Adipose tissue (tissue), 3 donors: ENCODE results near the gene C1QTNF5. TPM values are rescaled to one million over a fixed set of nuclear protein-coding genes. Genes with fewer than 3 reads are reported as not detected.

Source experiments
- H3K27ac ChIP-seq: one replicate; pipeline ENCODE4 v1.5.1; 2013; ENCODE audit warnings: low read depth, low read length
- WGBS, 3 donors: extraction: QIAGEN DNeasy Blood & Tissue Kit; methylation state at CpG; one replicate each; pipeline ENCODE4 v1.1.7; 2013; 5-methylcytosine and 5-hydroxymethylcytosine counted together
- polyA plus RNA-seq, 3 donors: library from polyadenylated mRNA; stranded (reverse); fragments of 200-250 nt; gene quantifications; one replicate each; pipeline ENCODE4 v1.2.3, GENCODE V29; 2013
- donor health status: healthy with polysubstance abuse.
- donor health status: Bipolar disorder and iron deficiency.
- donor health status: healthy.

The C1QTNF5 gene
- polyA plus RNA-seq, 3 donors, result 13.1 to 45.3 (median 26.5) TPM

DNA sequence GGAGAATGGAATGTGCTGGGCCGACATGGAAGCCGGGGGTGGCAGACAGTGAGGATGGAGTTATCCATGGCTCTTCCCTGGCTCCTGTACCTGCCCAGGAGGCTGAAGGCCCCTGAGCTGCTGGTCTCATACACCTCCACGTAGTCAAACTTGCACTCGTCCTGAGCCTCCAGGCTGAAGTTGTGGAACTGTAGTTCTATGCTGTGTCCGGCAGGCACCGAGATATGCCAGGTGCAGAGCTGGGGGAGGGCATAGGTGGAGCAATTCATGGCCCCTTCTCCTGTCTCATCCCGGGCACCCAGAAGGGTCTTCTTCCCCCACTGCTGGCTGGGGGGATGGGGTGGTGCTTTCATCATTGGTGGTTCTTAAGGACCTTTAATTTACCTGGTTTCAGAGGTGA, 3.0 kb upstream of the C1QTNF5 start:
- H3K27ac ChIP-seq, result no peak overlapping the region
- 85 to 90% (median 88%) methylated on average over 7 of the region's 7 CpGs for WGBS, 3 donors

DNA sequence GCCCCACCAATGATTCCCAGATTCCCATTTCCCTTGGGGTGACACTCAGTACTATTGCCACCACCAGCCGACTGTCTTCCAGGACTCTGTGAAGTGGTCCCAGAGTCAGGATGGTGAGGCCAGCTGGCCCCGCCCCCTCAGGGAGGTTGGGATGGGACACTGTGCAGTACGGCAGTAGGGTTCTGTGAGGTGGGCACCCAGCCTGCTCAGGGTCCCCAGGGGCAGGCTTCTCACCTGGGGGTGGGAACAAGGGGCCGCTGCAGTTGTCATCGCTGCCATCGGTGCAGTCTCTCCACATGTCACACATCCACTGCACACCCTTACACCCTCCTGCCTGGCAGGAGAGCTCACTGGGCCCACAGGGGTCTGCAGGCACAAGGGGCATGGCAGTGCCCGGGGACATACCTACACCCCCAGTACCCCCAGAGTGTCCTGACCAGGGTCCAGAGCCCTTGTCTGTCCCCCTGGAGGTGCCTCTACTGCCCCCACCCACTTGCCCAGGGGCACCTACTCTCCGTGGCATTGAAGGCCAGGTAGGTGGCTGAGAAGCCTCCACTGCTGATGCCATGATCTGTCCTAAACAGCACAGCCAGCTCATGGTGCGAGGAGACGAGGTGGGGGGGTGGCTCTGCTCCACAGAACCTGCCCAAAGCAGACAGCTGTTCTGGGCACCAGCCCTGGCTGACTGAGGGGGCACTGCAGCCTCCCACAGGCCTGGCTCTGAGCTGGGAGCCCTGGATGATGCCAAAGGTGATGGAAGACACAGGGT, 1.9 kb upstream of the C1QTNF5 start:
- 85 to 89% (median 86%) methylated on average over 10 of the region's 10 CpGs for WGBS, 3 donors
- no peak overlapping the region for H3K27ac ChIP-seq

DNA sequence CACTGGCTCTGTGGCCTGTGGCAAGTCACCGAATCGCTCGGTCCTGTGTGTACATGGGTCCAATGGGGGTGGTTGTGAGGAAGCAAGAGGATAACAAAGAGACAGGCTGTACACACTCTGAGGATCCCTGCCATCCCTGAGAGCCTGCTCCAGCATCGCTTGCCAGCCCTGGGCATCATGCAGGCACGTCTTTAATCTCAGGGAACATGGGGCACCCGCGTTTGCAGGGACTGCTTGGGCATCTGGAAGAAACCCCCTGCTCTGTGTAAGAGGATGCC, 1.3 kb upstream of the C1QTNF5 start:
- H3K27ac ChIP-seq, result no peak overlapping the region
- WGBS, 3 donors, result 70 to 85% (median 85%) methylated on average over 7 of the region's 7 CpGs

DNA sequence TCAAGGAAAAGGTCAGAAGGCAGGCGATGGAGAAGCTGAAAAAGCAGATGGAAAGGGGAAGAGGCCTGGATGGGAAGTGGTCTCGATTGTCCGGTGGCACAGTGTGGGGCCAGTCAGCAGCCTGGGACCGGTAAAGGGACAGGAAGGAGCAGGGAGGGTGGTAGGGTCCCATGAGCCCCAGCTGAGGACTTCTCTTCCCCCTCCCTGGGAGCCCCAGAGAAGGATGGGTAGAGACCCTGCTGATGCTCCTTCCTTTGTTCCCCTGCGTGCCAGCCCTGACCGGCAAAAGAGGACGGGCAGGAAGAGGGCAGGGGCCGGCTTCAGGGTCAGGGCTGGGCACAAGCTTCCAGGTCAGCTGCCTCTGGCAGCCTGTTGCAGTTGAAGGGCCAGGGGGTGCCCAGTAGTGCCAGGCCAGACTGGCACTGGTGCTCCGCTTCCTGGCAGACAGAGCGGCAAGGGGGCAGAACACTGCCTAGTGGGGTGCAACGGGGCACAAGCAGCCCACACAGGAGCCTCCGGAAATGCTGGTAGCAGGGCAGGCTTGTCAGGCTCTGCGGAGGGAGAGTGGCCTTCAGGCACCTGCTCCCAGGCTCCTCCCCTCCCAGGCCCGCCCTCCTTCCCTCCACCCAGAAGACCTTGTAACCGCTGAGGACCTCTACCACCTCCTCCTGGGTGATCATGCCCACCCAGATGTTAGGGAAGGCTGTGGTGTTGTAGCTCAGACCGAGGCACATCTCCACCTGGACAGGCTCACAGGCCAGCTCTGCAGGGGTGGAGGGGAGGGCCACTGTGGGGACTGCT, 739 bp upstream of the C1QTNF5 start:
- WGBS, 3 donors, result 28 to 42% (median 34%) methylated on average over 15 to 16 of the region's 16 CpGs
- H3K27ac ChIP-seq, result peak overlapping the region; percentile 78

DNA sequence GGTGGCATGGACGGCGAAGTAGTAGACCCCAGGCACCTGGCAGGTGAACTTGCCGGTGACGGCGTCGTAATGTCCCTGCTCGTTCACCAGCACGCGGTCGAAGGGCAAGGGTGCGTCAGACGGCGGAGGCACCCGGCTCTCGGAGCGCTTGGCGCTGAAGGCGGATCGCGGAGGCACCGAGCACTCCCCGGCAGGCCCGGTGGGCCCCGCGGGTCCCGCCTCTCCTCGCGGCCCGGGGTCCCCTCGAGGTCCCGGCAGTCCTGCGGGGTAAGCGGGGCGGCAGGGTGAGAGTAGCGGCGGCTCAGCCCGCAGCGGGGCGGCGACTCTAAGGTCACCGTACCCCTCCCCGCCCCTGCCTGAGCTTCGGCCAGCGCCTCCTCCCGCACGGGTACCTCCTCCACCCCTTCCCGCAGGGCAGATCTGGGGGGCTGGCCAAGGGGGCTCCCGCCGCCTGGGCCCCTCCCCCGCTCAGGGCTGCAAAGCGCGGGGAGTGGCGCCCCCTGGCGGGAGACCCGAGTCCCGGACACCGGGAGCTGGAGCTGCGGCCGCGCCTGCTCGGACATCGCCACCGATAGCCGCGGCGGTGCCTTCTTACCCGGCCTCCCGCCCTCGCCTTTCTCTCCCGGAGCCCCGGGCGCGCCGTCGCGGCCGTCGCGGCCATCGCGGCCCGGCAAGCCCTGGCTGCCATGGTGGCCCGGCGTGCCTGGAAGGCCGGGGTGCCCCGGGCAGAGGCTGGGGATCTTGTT, 921 bp downstream of the C1QTNF5 start:
- H3K27ac ChIP-seq, result peak overlapping the region; percentile 78
- WGBS, 3 donors, result 3 to 7% (median 3%) methylated on average over 69 to 86 of the region's 86 CpGs

DNA sequence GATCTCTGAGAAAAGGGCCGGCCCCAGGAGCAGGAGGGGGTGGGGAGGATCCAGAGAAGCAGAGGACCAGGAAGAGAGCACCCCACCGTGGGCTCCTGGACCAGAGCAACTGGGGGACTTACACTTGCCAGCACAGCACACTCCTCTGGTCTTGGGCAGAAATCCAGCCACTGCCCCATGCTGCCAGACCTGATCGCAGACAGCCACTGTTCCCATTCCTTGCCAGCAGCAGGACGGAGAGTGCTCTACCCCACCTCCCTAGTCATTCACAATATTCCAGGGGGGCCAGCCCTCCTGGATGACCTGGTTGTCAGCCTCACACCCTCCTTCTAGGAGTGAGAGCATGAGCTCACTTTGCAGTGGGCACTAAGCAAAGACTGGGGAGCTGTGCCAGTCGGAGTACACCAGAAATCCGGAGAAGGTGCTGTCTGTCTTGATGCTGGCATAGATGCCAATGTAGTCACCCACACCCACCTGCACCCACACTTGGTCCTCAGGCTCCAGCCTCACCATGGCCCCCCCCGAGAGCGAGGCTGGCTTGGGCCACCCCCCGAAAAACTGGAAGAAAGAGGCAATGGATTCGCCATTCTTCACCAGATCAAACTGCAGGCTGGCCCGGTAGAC, 1.6 kb downstream of the C1QTNF5 start:
- H3K27ac ChIP-seq, result no peak overlapping the region
- WGBS, 3 donors, result 43 to 58% (median 49%) methylated on average over 11 of the region's 11 CpGs

DNA sequence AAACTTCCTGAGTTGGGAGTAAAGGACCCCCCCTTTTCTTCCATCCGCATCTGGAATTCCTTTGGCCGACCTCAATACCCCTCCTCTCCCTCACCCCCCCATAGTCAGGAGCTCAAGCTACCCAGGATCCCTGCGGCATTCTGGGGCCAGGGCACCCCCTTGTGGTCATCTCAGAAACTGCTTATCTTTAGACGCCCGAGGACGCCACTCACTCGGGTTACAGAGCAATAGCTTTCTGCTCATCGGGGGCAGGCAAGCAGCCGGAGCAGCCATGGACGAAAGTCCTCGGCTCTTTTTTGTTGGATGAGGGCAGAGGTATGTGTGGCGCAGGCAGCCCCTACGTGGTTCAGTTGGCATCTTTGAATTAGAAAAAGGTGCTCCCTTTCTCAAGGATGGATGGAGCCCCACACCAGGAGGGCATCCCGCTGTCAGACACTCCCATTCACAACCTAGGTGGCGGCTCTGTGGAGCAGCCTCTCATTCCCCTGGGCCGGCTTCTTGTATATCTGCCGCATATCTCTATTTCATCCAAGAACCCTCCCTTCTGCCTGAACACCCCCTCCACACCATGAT, 2.3 kb downstream of the C1QTNF5 start:
- WGBS, 3 donors, result 18 to 19% (median 18%) methylated on average over 17 of the region's 17 CpGs

DNA sequence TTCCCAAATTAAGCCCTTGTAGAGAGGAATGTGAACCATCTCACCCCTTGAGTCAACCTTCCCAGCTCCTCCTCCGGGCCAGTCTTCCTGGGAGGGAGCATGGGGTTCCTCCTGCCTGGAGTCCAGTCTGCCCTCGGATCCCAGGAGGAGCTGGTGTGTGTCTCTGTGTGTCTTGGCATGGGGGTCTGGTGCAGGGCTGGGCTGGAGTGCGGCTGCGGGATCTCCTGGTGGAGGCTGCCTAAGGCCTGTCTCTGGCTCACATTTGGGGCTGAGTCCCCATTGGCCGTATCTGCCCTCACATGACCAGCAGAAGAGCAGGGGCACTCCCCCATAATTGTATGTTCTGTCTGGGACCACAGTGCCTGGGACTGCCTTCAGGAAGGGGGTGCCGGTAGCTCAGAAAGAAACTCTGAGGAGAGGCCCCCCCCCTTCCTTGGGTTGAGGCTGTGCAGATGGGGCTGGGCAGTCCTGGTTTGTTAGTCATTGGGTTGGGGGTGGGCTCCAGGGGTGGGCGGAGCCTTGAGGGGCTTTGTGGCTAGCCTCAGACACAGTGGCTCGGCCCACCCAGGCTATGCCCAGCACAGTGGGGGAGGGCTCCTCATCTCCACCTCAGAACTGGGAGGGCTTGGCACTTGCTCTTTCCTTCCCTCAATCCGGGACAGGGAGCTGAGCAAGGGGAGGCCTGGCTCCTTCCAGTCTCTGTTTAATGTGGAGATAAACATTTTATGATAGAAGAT, 2.9 kb downstream of the C1QTNF5 start:
- no peak overlapping the region for H3K27ac ChIP-seq
- WGBS, 3 donors, result 61 to 72% (median 62%) methylated on average over 9 of the region's 9 CpGs

More for the DNA sequence above, 2.3 kb downstream of the C1QTNF5 start:
- H3K27ac ChIP-seq, result no peak overlapping the region

DNA sequence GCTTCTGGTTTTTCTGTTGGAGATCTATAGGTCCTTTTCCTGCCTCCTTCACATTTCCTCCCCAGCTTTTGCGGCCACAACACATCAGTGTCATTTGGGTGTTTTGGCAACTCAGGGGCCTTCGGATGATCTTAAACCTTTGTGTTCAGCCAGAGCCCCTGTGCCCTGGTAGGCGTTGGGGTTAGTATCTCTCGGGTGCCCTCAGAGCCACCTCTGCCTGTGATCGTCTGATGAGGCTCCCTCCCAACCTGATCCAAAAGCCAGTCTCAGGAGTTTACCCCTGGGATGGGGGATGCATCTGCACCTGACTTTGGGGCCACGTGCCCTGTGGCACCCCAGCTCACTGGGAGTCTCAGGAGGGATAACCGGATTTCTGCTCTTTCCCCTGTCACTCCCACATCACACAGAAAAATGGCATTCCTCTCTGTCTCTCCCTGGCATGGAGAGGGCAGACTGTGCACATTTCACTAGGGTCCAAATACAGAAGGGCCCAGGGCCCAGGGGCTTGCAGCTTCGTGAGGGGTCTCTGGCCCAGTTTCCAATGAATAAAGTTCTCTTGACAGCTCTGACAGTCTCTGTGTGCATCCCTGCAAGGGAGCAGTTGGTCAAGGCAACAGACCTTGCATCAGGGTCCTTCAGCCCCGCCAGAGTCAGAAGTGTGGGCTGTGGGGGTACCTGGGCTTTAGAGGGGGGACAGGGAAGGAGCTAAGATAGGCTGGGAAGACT, 3.8 kb downstream of the C1QTNF5 start:
- WGBS, 3 donors, result 81 to 87% (median 82%) methylated on average over 9 of the region's 9 CpGs

DNA sequence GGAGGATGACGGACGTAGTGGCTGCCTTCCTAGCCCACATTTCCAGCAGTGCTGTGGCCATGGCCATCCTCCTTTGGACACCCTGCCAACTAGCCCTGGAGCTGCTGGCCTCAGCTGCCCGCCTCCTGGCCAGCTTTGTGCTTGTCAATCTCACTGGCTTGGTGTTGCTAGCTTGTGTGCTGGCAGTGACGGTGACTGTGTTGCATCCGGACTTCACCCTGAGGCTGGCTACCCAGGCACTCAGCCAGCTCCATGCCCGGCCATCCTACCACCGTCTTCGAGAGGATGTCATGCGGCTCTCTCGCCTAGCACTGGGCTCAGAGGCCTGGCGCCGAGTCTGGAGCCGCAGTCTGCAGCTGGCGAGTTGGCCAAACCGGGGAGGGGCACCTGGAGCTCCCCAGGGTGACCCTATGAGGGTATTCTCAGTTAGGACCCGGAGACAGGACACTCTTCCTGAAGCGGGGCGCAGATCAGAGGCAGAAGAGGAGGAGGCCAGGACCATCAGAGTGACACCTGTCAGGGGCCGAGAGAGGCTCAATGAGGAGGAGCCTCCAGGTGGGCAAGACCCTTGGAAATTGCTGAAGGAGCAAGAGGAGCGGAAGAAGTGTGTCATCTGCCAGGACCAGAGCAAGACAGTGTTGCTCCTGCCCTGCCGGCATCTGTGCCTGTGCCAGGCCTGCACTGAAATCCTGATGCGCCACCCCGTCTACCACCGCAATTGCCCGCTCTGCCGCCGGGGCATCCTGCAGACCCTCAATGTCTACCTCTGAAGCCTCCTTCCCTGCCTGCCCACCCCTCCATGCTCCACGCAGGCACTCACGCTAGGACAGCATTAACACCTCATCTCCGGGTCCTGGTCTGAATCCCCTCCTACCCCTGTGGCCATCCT, 4.8 kb downstream of the C1QTNF5 start:
- WGBS, 3 donors, result 85 to 87% (median 86%) methylated on average over 30 of the region's 30 CpGs
- no peak overlapping the region for H3K27ac ChIP-seq

More for the DNA sequence above, 3.8 kb downstream of the C1QTNF5 start:
- no peak overlapping the region for H3K27ac ChIP-seq

DNA sequence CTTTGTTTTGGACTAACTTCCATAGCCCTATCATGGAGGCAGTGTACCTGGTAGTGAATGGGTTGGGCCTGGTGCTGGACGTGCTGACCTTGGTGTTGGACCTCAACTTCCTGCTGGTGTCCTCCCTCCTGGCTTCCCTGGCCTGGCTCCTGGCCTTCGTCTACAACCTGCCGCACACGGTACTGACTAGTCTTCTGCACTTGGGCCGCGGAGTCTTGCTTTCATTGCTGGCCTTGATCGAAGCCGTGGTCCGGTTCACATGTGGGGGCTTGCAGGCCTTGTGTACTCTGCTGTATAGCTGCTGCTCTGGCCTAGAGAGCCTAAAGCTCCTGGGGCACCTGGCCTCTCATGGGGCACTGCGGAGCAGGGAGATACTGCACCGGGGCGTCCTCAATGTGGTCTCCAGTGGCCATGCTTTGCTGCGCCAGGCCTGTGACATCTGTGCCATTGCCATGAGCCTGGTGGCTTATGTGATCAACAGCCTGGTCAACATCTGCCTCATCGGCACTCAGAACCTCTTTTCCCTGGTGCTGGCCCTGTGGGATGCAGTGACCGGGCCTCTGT, 5.5 kb downstream of the C1QTNF5 start:
- 58 to 66% (median 62%) methylated on average over 15 of the region's 15 CpGs for WGBS, 3 donors
- H3K27ac ChIP-seq, result no peak overlapping the region

DNA sequence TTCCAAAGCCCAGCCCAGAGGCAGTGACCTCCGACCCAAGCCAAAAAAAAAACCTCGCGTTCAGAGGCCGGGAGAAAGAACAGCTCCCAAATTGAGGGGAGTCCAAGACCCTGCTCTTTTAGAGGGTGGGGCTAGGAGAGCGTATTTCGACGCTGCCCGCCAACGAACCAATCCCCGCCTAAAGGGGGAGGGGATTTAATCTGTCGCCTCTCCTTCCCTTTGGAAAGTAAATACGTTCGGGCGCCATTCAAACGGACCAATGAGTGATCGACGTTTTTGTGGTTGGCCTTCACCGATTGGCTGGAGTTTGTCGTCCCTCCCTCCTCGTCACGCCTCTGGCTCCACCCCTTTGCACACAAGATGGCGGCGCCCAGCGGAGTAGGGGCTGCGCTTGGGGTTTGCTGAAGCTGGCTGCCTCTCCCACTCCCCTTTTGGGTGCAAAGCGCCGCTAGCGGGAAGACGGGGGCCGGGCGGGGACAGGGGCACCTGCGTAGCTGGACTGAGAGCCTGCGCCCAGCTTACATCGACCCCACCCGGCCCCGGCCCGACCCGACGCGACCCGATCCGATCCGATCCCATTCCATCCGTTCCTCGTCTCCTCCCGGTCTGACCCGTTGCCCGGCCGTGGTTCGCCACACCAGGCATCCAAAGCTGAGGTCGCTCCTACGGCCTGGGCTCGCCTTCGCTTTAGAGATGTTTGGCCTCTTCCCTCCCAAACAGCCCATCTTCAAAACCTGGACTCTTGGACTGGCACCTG, 6.3 kb downstream of the C1QTNF5 start, which contains the start of gene RNF26:
TSS of gene RNF26 (plus strand) at position 354 of the 757 bp plus-strand sequence. CDS start 596 bp downstream, outside the sequence.
- H3K27ac ChIP-seq, result no peak within 1 kb of the TSS
- WGBS, 3 donors, result 0 to 1% (median 0%) methylated on average over 53 to 54 of the region's 54 CpGs

DNA sequence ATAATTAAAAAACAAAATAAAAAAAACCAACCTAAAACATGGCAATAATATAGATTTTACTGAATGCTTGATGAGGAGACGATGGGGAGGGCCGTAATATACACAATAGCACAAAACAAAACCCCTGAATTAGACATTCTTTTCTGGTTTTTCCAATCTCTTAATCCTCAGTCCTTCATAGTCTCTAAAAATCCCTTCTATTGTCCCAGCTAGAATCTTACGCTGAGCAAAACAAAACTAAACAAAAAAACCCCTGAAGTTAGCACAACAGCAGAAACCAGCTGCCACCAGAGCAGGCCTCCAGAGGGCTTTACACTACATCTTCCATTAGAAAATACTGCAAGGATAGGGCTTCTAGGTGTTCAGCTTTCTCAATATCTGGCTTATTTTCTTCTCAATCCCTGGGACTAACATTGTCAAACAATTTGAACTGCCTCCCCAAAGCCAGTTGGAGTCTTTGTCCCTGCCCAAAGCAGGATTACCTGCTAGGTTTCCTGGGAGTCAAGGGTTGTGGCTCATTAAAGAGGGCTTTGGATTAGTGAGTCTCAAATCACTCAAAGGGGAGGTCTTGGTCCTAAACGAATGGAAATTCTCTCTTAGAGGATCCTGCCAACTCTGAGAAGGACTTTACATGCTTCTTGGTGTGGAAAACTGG, 8.4 kb downstream of the C1QTNF5 start:
- no peak overlapping the region for H3K27ac ChIP-seq
- 83 to 84% (median 83%) methylated on average over 4 of the region's 4 CpGs for WGBS, 3 donors

DNA sequence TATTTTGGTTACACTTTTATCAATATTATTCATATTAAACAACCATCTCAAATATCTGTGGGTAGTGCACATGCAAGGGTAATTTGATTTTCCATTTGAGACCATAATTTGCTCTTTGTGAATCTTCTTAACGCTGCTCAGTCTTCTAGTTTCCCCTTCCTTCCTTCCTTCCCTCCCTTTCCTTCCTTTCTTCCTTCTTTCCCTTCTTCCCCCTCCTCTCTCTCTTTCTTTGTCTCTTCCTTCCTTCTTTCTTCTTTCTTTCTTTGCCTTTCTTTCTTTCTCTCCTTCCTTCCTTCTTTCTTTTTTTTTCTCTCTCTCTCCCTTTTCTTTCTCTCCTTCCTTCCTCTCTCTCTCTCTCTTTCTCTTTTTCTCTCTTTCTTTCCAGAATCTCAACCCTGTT, 10.4 kb downstream of the C1QTNF5 start:
- H3K27ac ChIP-seq, result no peak overlapping the region
- WGBS, 3 donors, result 29 to 41% (median 37%) methylated on average over 1 of the region's 1 CpG

DNA sequence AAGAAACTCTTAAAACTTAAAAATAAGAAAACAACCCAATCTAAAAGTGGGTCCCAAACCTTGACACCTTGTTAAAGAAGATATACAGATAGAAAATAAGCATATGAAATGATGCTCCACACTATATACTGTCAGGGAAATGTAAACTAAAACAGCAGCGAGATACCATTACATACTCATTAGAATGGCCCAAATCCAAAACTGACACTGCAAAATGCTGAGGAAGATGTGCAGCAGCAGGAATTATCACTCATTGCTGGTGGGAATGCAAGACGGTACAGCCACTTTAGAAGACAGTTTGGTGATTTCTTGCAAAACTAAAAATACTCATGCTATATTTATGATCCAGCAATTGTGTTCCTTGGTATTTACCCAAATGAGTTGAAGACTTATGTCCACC, 11.4 kb downstream of the C1QTNF5 start:
- no peak overlapping the region for H3K27ac ChIP-seq

More for the DNA sequence above, 11.4 kb downstream of the C1QTNF5 start:
- 58 to 69% (median 63%) methylated on average over 2 of the region's 2 CpGs for WGBS, 3 donors
